HG02870 (cell line): ENCODE measurements around the gene TMEM63B.
A peak's percentile ranks its signal among the peaks of the same experiment; 100 is the strongest.
"Not testable (repeated sequence)": the region's sequence is repeated elsewhere in the genome, so short reads cannot be mapped to it uniquely, and the experiment has no call there.

Source experiments
- ATAC-seq: cut with Tn5 transposase; IDR thresholded peaks from one replicate; pipeline ENCODE4 v1.9.1; 2021; ENCODE audit warnings: mild to moderate bottlenecking, moderate library complexity; ENCODE audit not compliant: unreplicated experiment

The TMEM63B gene

DNA sequence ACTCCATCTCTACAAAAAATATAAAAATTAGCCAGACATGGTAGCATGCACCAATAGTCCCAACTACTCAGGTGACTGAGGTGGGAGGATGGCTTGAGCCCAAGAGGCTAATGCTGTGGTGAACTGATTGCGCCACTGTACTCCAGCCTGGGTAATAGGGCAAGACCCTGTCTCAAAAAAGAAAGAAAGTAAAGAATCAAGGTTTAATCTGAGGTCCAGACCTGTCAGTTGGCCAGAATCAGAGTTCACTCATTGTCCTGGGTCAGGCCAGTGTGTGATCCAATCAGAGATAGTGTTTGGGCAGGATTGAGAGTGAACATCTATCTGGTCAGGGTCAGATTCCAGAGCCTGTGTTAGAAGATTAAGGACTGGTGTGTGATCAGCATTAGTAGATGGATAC lies 15.5 kb downstream of the TMEM63B start:
- no peak for ATAC-seq

DNA sequence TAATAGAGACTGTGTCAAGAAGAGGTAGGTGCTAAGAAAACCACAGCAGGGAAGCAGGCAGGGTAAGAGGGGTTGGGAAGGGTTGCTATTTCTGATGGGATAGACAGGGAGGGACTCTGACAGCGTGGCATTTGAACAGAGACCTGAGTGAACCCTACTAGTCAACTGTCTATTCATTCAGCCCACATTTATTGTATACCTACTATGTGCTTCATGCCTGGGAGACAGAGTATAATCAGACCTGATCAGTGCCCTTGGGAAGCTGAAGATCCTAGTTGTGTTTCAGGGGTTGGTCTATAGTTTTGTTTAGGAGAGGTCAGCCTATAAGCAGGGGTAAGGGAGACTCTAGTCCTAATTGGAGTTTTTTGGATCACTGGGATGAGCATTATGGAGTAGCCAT lies 16.4 kb downstream of the TMEM63B start:
- no peak for ATAC-seq

GRCh38 chr6:44144536-44144935 lies 17.2 kb downstream of the TMEM63B start:
- not testable (repeated sequence) for ATAC-seq

GRCh38 chr6:44145839-44146238 lies 18.5 kb downstream of the TMEM63B start:
- ATAC-seq, result no peak

- no peak for ATAC-seq
Observed at GRCh38 chr6:44146685-44147084, 19.3 kb downstream of the TMEM63B start.

DNA sequence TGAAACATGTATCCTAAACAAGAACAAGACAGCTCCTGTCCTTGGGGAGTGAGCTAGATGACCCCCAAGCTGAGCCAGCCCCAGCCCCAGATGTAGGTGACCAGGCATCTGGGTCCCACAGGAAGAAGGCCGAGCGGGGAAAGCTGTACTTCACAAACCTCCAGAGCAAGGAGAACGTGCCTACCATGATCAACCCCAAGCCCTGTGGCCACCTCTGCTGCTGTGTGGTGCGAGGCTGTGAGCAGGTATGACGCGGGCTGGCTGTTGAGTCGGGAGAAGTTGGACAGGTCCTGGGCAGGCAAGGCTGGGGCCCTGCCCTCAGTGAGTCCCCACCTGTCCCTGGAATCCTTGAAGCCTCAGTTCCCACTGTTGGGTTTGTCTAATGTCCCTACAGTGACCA lies 19.9 kb downstream of the TMEM63B start:
- no peak for ATAC-seq

DNA sequence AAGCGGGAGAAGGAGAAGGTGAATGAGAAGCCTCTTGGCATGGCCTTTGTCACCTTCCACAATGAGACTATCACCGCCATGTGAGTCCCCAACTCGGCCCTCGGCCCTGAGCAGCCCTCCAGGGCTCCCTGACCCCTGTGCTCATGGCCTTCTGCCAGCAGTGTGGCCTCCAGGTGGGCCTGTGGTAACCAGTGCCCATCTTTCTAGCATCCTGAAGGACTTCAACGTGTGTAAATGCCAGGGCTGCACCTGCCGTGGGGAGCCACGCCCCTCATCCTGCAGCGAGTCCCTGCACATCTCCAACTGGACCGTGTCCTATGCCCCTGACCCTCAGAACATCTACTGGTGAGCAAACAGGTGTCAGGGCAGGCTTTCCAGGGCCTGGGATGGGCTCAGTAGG lies 21.0 kb downstream of the TMEM63B start:
- ATAC-seq, result no peak

GRCh38 chr6:44149369-44150012 lies 22.1 kb downstream of the TMEM63B start:
- no peak for ATAC-seq

DNA sequence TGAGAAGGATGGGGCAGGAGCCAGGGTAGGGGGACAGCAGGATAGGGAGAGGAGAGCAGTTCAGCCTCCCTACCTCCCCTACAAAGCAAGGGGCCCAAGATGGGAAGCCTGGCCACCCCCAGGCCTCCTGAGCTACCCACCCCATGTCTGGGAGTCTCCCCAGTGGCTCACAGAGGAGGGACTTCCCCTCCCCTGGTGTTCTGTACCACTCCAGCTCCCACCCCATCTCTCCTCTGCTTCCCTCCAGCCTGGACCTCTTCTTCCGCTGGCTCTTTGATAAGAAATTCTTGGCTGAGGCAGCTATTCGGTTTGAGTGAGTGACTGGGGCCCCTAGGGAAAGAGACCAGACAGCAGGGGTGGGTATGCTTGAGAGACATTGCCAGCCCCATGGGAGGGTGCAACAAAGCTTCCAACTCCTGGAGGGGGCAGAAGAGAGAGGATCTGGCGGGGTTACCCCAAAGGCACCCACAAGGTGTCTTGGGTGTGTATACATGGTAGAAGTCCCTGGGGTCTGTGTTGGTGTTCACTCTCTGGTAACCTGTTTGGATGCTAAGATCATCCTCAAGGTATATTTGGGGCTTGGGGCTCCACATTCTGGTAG lies 23.1 kb downstream of the TMEM63B start:
- ATAC-seq, result no peak

GRCh38 chr6:44151348-44152108 lies 24.2 kb downstream of the TMEM63B start:
- peak; percentile 51 for ATAC-seq

DNA sequence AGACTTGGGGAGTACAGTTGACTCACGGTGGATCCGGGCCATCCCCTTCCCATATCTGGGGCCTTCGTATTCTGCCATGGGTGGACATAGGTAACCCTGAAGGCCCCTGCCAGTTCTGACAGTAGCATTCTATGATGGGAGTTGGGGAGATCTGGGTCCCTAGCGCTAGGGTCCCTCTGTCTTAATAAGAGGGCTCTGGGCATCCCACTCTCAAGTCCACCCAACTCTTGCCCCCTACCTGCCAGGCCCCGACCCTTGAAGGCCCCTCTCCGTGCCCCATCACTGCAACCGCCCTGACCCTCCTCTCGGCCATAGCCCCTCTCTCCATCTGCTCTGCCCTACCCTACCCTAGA lies 24.7 kb downstream of the TMEM63B start:
- no peak for ATAC-seq

DNA sequence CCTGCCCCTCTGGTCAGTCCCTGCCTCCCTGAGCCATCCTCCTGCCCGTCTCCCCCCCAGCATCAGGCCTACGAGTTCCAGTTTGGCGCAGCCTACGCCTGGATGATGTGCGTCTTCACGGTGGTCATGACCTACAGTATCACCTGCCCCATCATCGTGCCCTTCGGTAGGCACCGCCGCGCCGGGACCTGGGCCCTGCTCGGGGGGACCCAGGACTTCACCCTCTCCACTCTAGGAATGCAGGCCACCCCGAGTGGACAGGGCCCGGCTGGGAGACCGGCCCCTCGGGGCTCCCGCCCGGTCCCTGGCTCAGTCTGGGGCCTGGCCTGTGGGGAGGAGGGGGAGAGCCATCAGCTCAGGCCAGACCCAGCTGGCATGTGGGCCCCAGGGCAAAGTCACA lies 25.2 kb downstream of the TMEM63B start:
- ATAC-seq, result no peak

DNA sequence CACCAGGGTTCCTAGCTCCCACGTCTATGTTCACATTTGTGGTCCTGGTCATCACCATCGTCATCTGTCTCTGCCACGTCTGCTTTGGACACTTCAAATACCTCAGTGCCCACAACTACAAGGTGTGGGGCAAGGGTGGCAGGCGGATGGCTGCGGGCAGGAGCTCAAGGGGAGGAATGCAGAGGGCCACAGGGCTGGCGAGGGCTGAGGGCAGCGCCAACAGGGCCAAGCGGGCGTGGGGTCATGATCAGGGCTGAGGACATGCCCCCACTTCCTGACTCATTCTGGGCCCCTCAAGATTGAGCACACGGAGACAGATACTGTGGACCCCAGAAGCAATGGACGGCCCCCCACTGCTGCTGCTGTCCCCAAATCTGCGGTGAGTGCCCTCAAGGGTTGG lies 26.7 kb downstream of the TMEM63B start:
- ATAC-seq, result no peak

DNA sequence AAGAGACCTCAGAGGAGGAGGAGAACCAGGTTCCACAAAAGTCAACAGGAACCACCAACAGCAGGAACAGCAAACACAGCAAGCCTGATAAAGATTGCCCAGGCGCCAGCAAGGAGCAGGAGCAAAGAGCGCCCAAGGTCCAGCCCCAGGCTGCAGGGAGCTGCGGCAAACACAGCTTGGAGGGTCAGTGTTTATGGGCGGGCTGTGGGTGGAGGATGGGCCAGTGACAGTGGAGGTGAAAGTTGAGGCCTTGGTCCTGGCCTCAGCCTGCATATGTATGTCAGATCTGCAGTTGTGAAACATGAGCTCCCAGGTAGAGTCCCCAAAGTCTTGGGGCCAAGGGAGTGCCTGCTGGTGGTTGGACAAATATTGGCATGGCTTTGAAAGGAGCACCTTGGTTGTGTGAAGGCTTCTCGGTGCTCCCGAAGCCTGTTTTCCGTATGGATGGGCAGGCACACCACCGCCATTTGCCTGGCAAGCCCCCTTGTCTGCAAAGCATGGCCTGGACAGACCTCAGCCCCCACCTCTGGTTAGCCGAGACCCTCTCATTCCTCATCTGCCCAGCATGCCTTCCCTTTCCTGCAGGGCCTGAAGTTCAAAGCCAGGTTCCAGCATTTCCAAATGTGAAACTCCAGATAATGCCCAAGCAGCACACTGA lies 29.3 kb downstream of the TMEM63B start:
- no peak for ATAC-seq

DNA sequence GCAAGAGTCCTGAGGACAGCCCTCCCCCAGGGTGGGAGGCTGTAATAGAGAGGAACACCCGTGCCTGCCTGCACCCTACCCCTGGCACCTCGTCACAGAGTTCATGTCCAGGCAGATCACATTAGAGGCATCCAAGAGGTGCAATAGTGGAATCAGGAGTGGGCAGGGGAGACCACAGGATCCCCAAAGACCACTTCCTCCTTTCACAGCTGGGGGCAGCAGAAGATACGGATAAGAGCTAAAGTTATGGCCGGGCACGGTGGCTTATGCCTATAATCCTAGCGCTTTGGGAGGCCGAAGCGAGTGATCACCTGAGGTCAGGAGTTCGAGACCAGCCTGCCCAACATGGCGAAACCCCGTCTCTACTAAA lies 29.8 kb downstream of the TMEM63B start:
- no peak for ATAC-seq

DNA sequence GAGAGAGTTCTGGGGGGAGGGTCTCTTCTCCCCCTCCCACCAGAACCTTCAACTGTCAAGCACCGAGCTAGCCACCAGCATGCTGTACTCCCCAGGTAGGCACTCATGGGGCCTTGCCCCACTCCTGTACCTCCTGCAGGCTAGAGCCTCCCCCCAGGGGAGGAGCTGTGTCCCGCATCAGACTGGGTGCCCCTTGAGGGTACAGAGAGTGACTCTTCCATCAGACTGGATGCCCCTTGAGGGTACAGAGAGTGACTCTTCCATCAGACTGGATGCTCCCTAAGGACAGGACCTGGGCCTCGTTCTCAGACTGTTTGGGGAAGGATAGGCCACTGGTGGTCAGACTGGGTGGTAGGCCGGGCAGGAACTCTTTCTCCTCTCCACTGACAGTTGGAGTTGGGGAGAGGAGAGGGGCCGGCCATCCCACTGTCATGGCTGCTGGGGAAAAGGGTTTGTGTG lies 31.4 kb downstream of the TMEM63B start, which contains the start of gene CAPN11:
TSS of gene CAPN11 (plus strand) at position 51 of the 459 bp plus-strand sequence. CDS start at position 80, 29 bp downstream.
- ATAC-seq, result no peak

DNA sequence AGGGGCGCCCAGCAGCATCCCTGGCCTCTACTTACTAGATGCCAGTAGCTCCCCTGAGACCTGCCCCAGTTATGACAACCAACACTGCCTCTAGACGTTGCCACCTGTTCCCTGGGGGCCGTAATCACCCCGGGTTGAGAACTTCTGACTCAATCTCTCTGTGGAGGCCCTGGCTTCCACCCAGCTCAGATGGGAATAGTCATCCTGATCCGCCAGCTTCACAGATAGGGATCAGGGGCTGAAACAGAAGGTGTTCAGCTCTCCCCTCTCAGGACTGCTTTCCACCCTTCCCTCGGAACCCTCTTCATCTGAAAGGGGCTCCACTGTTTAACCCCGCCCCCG lies 34.6 kb downstream of the TMEM63B start:
- no peak for ATAC-seq

- no peak for ATAC-seq
Observed at GRCh38 chr6:44162876-44163625, 35.7 kb downstream of the TMEM63B start.

- ATAC-seq, result no peak
Observed at GRCh38 chr6:44166116-44166515, 38.8 kb downstream of the TMEM63B start.

GRCh38 chr6:44166591-44167184 lies 39.3 kb downstream of the TMEM63B start:
- no peak for ATAC-seq

GRCh38 chr6:44167567-44167966 lies 40.2 kb downstream of the TMEM63B start:
- no peak for ATAC-seq
